Natural killer cell treated with Interleukin-12 subunit alpha and Interleukin-12 subunit beta and Interleukin-15 and Interleukin-18, amount 100 ng/mL, for 72 hours (primary cell): ENCODE measurements around the gene LDLRAD4. TPM values are rescaled to one million over a fixed set of nuclear protein-coding genes. Genes with fewer than 3 reads are reported as not detected.

Experiments used
- ATAC-seq, 2 donors: fragments of 150-1000 bp; cut with Tn5 transposase in 1 of 2; sonication (Bioruptor Pico), chemical (Tn5 transposase) in 1 of 2; 2 replicates each; pipeline ENCODE4 v1.10.0; 2021
- DNase-seq: peaks from one replicate; pipeline ENCODE4 v3.0.0; 2022; ENCODE audit warnings: low spot score
- H3K27ac Mint-ChIP-seq, 2 donors: 1 replicate in 1 of 2; 2 replicates in 1 of 2; pipeline ENCODE4 v1.8.0; 2022; ENCODE audit warnings: mixed read lengths in 2 of 2, mild to moderate bottlenecking in 1 of 2, moderate library complexity in 1 of 2
- H3K27me3 Mint-ChIP-seq, 2 donors: 1 replicate in 1 of 2; 2 replicates in 1 of 2; pipeline ENCODE4 v1.8.0; 2022; ENCODE audit warnings: mixed read lengths in 2 of 2
- H3K36me3 Mint-ChIP-seq: one replicate; pipeline ENCODE4 v1.8.0; 2022; ENCODE audit warnings: mixed read lengths
- H3K4me1 Mint-ChIP-seq, 2 donors: 1 replicate in 1 of 2; 2 replicates in 1 of 2; pipeline ENCODE4 v1.8.0; 2022; ENCODE audit warnings: low read depth in 2 of 2, mixed read lengths in 2 of 2, mild to moderate bottlenecking in 1 of 2
- H3K4me3 Mint-ChIP-seq: one replicate; pipeline ENCODE4 v1.8.0; 2022; ENCODE audit warnings: mixed read lengths
- H3K9me3 Mint-ChIP-seq: 2 replicates; pipeline ENCODE4 v1.8.0; 2022; ENCODE audit warnings: mixed read lengths
- total RNA-seq, 2 donors: library from RNA; stranded (reverse); gene quantifications; one replicate each; pipeline ENCODE4 v1.2.3, GENCODE V29; 2022

The LDLRAD4 gene
- total RNA-seq, 2 donors from 2014 or later, result 16.3 to 19.5 TPM

- H3K4me3 Mint-ChIP-seq, result no peak overlapping the region
- H3K36me3 Mint-ChIP-seq, result no peaks in the 10 kb centered on the region
- ATAC-seq (no peak), DNase-seq (no peak)
- peaks cover 32 to 48% of the 10 kb centered on the region in 2 donors for H3K27me3 Mint-ChIP-seq
- no peak overlapping the region for H3K27ac Mint-ChIP-seq
- H3K9me3 Mint-ChIP-seq, result no peaks in the 10 kb centered on the region
- H3K4me1 Mint-ChIP-seq, result peaks cover 0 to 5% of the 10 kb centered on the region in 2 donors
Observed at GRCh38 chr18:13213036-13213795, 5.3 kb upstream of the LDLRAD4 start.

- ATAC-seq (no peak), DNase-seq (no peak)
- Mint-ChIP-seq H3K4me3 (no peak overlapping the region), H3K9me3 (no peaks in the 10 kb centered on the region), H3K4me1 (peaks cover 4 to 5% of the 10 kb centered on the region in 2 donors), H3K36me3 (peaks cover 5% of the 10 kb centered on the region), H3K27me3 (peaks cover 31 to 47% of the 10 kb centered on the region in 2 donors), H3K27ac (no peak overlapping the region)
Observed at GRCh38 chr18:13214609-13215008, 4.0 kb upstream of the LDLRAD4 start.

- no peak for ATAC-seq
- Mint-ChIP-seq H3K27ac (no peak overlapping the region), H3K27me3 (peaks cover 42 to 57% of the 10 kb centered on the region in 2 donors), H3K4me1 (peaks cover 4 to 5% of the 10 kb centered on the region in 2 donors), H3K9me3 (no peaks in the 10 kb centered on the region), H3K36me3 (peaks cover 5% of the 10 kb centered on the region), H3K4me3 (peak overlapping the region; percentile 70)
- no peak for DNase-seq
Observed at GRCh38 chr18:13216092-13216582, 2.4 kb upstream of the LDLRAD4 start.

- Mint-ChIP-seq H3K27me3 (peaks cover 44 to 62% of the 10 kb centered on the region in 2 donors), H3K4me3 (peak overlapping the region; percentile 70), H3K9me3 (no peaks in the 10 kb centered on the region), H3K27ac (no peak overlapping the region), H3K36me3 (peaks cover 5% of the 10 kb centered on the region), H3K4me1 (peaks cover 4 to 5% of the 10 kb centered on the region in 2 donors)
- no peak for DNase-seq
- peak; percentile 26 to 66 for ATAC-seq
Observed at GRCh38 chr18:13216711-13217465, 1.7 kb upstream of the LDLRAD4 start.

- Mint-ChIP-seq H3K4me1 (peaks cover 4 to 5% of the 10 kb centered on the region in 2 donors), H3K27me3 (peaks cover 46 to 65% of the 10 kb centered on the region in 2 donors), H3K4me3 (no peak overlapping the region), H3K9me3 (no peaks in the 10 kb centered on the region), H3K36me3 (peaks cover 5% of the 10 kb centered on the region), H3K27ac (no peak overlapping the region)
- no peak for DNase-seq
- ATAC-seq, result peak; percentile 45 to 66
Observed at GRCh38 chr18:13217466-13217961, 1.0 kb upstream of the LDLRAD4 start.

GRCh38 chr18:13217971-13218367, 591 bp upstream of the LDLRAD4 start:
- ATAC-seq (peak in 1 of 2 donors; percentile 43), DNase-seq (no peak)
- Mint-ChIP-seq H3K27me3 (peaks cover 46 to 65% of the 10 kb centered on the region in 2 donors), H3K4me1 (peaks cover 4 to 5% of the 10 kb centered on the region in 2 donors), H3K4me3 (no peak overlapping the region), H3K36me3 (peaks cover 5% of the 10 kb centered on the region), H3K27ac (no peak overlapping the region), H3K9me3 (no peaks in the 10 kb centered on the region)

- no peak for ATAC-seq
- H3K27ac Mint-ChIP-seq, result no peak overlapping the region
- H3K27me3 Mint-ChIP-seq, result peaks cover 46 to 63% of the 10 kb centered on the region in 2 donors
- no peak for DNase-seq
- H3K36me3 Mint-ChIP-seq, result peaks cover 5% of the 10 kb centered on the region
- peak overlapping the region; percentile 79 for H3K4me3 Mint-ChIP-seq
- H3K4me1 Mint-ChIP-seq, result peaks cover 4 to 5% of the 10 kb centered on the region in 2 donors
- no peaks in the 10 kb centered on the region for H3K9me3 Mint-ChIP-seq
Observed at GRCh38 chr18:13218997-13219396, 437 bp downstream of the LDLRAD4 start.

- H3K27ac Mint-ChIP-seq, result no peak overlapping the region
- H3K27me3 Mint-ChIP-seq, result peaks cover 44 to 59% of the 10 kb centered on the region in 2 donors
- no peak for ATAC-seq
- no peak for DNase-seq
- H3K4me3 Mint-ChIP-seq, result peak overlapping the region; percentile 79
- H3K36me3 Mint-ChIP-seq, result peaks cover 5% of the 10 kb centered on the region
- no peaks in the 10 kb centered on the region for H3K9me3 Mint-ChIP-seq
- peaks cover 4 to 5% of the 10 kb centered on the region in 2 donors for H3K4me1 Mint-ChIP-seq
Observed at GRCh38 chr18:13219593-13220159, 1.1 kb downstream of the LDLRAD4 start.

- Mint-ChIP-seq H3K4me1 (peaks cover 4 to 5% of the 10 kb centered on the region in 2 donors), H3K27ac (no peak overlapping the region)
Observed at GRCh38 chr18:13220361-13220991, 1.9 kb downstream of the LDLRAD4 start.

GRCh38 chr18:13221869-13222855, 3.6 kb downstream of the LDLRAD4 start:
- DNase-seq (no peak), ATAC-seq (no peak)
- Mint-ChIP-seq H3K27ac (no peak overlapping the region), H3K4me1 (peaks cover 0 to 4% of the 10 kb centered on the region in 2 donors), H3K36me3 (peaks cover 5% of the 10 kb centered on the region), H3K4me3 (no peak overlapping the region), H3K9me3 (no peaks in the 10 kb centered on the region), H3K27me3 (peaks cover 31 to 47% of the 10 kb centered on the region in 2 donors)

More at GRCh38 chr18:13220361-13220991, 1.9 kb downstream of the LDLRAD4 start:
- no peak for DNase-seq
- Mint-ChIP-seq H3K9me3 (no peaks in the 10 kb centered on the region), H3K27me3 (peaks cover 41 to 55% of the 10 kb centered on the region in 2 donors), H3K36me3 (peaks cover 5% of the 10 kb centered on the region), H3K4me3 (no peak overlapping the region)
- no peak for ATAC-seq

- H3K27me3 Mint-ChIP-seq, result peaks cover 31 to 47% of the 10 kb centered on the region in 2 donors
- H3K4me1 Mint-ChIP-seq, result peaks cover 0 to 4% of the 10 kb centered on the region in 2 donors
- H3K4me3 Mint-ChIP-seq, result no peak overlapping the region
- no peak overlapping the region for H3K27ac Mint-ChIP-seq
- no peak for ATAC-seq
- H3K9me3 Mint-ChIP-seq, result no peaks in the 10 kb centered on the region
- DNase-seq, result no peak
- peaks cover 5% of the 10 kb centered on the region for H3K36me3 Mint-ChIP-seq
Observed at GRCh38 chr18:13222856-13223281, 4.3 kb downstream of the LDLRAD4 start.
